Measurements from ENCODE around the gene MGA.

DNA sequence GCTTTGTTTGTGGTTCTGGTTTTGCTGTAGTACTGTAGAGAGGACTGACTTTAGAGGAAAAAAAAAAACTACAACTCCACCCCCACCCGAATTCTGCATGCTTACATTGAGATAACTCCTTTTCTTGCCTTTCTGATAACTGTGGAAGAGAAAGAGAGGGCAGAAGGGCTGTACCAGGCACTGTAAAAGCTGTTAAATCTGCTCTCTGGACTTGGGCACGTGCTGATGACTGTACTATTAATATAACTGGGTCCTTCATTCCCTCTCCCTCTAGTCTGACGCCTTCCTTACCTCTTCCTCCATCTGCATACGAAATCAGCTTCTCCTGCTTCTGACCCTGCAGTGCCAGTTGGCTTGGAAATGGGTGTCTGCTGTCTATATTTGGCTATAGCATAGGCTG, 129.0 kb downstream of the MGA start:
- TF ChIP-seq CTCF (IDR thresholded peaks at IDR 0.05; ENCODE audit: insufficient read depth, low read depth, low read length) (no peak), EZH2 (IDR thresholded peaks at IDR 0.05; ENCODE audit: insufficient read depth, low read length) (no peak)

All from astrocyte (in vitro differentiated cells and primary cell).